Fibroblast of the aortic adventitia (primary cell): ENCODE data around the gene NOS3. TPM values are rescaled to one million over a fixed set of nuclear protein-coding genes. Genes with fewer than 3 reads are reported as not detected.

Experiments
- DNase-seq: peaks from one replicate; pipeline ENCODE4 v3.0.0-alpha.2; 2010; ENCODE audit warnings: low read depth
- H3K4me3 ChIP-seq: 2 replicates; pipeline ENCODE4 v1.5.1; 2011; ENCODE audit warnings: low read depth, mild to moderate bottlenecking, control low read depth, low read length, moderate library complexity
- CTCF ChIP-seq: IDR thresholded peaks from 2 replicates; pipeline ENCODE4 v1.5.1; 2011; ENCODE audit warnings: mild to moderate bottlenecking, low read length, control low read depth, inconsistent platforms; ENCODE audit not compliant: insufficient read depth
- total RNA-seq: library from RNA; depleted of rRNA; stranded (reverse); fragments of >200 nt; gene quantifications from 2 replicates; pipeline ENCODE4 v1.2.3, GENCODE V29; 2012; ENCODE audit warnings: low replicate concordance

NOS3 gene
- total RNA-seq, 1 donor = 0.36 TPM

GRCh38 chr7:150963707-150964559 is 26.9 kb upstream of the NOS3 start:
- TF ChIP-seq CTCF = no peak
- no peak for DNase-seq

GRCh38 chr7:150964593-150965111 is 26.2 kb upstream of the NOS3 start:
- no peak overlapping the region for H3K4me3 ChIP-seq
- DNase-seq = no peak
- no peak for TF ChIP-seq CTCF

More at GRCh38 chr7:150963707-150964559, 26.9 kb upstream of the NOS3 start:
- no peak overlapping the region for H3K4me3 ChIP-seq

- no peak for DNase-seq
- H3K4me3 ChIP-seq = no peak overlapping the region
- no peak for TF ChIP-seq CTCF
These were observed 25.5 kb upstream of the NOS3 start for GRCh38 chr7:150965273-150965830.

GRCh38 chr7:150966002-150966401 is 24.8 kb upstream of the NOS3 start:
- peak; percentile 23 for TF ChIP-seq CTCF
- no peak for DNase-seq
- H3K4me3 ChIP-seq = no peak overlapping the region

GRCh38 chr7:150967349-150967748 is 23.5 kb upstream of the NOS3 start:
- no peak for DNase-seq
- TF ChIP-seq CTCF = no peak
- no peak overlapping the region for H3K4me3 ChIP-seq

- TF ChIP-seq CTCF = no peak
- DNase-seq = no peak
- no peak overlapping the region for H3K4me3 ChIP-seq
These were observed 22.6 kb upstream of the NOS3 start for GRCh38 chr7:150968056-150968733.
